IMR-90 (cell line): ENCODE results near the gene ZNF791. TPM values are rescaled to one million over a fixed set of nuclear protein-coding genes. Genes with fewer than 3 reads are reported as not detected.

Experiments
- ATAC-seq: fragments of 200-7000 bp; cut with Tn5 transposase; 2 replicates; pipeline ENCODE4 v1.9.1; 2020; ENCODE audit warnings: low read depth, mild to moderate bottlenecking, moderate library complexity
- BruUV-seq: library from RNA; stranded (reverse); fragments of 400-500 nt; replicated peaks from 2 replicates; lab custom pipeline; 2021; lab: Mats Ljungman, UMichigan
- CTCF ChIA-PET: fragments of 300-600 bp; formaldehyde crosslinking; extraction: SDS; loops from one replicate; lab custom pipeline; 2021; ENCODE audit warnings: antibody characterized with exemption; lab: Yijun Ruan, JAX
- POLR2A ChIA-PET: fragments of 300-600 bp; sonication (Branson Sonifier 250); formaldehyde crosslinking; loops from one replicate; lab custom pipeline; 2022; ENCODE audit warnings: antibody characterized with exemption; ENCODE audit not compliant: unreplicated experiment; lab: Charles Lee
- DNase-seq: peaks from one replicate; pipeline ENCODE4 v3.0.0; 2013
- H2AFZ ChIP-seq: replicated peaks from 2 replicates; pipeline ENCODE3; 2013; ENCODE audit warnings: low read length, mild to moderate bottlenecking; ENCODE audit not compliant: poor library complexity
- H2AK5ac ChIP-seq: 2 replicates; pipeline ENCODE4 v1.6.1; 2013; ENCODE audit warnings: low read depth, low read length, inconsistent platforms
- H2AK9ac ChIP-seq: replicated peaks from 2 replicates; pipeline ENCODE3; 2013; ENCODE audit warnings: mild to moderate bottlenecking, low read depth, low read length, moderate library complexity; ENCODE audit not compliant: poor library complexity
- H2BK120ac ChIP-seq: 2 replicates; pipeline ENCODE4 v1.6.1; 2013; ENCODE audit warnings: low read depth, low read length, inconsistent platforms
- H2BK15ac ChIP-seq: 3 replicates; pipeline ENCODE4 v1.6.1; 2013; ENCODE audit warnings: low read depth, low read length, inconsistent platforms
- H2BK20ac ChIP-seq: 2 replicates; pipeline ENCODE4 v1.6.1; 2013; ENCODE audit warnings: low read depth, mild to moderate bottlenecking, inconsistent platforms, low read length, moderate library complexity
- H2BK5ac ChIP-seq: 2 replicates; pipeline ENCODE4 v1.6.1; 2013; ENCODE audit warnings: mild to moderate bottlenecking, low read depth, low read length, inconsistent platforms; ENCODE audit not compliant: poor library complexity, severe bottlenecking
- H3K14ac ChIP-seq: replicated peaks from 2 replicates; pipeline ENCODE4 v1.6.1; 2013; ENCODE audit warnings: low read depth, low read length, inconsistent platforms
- H3K18ac ChIP-seq: 2 replicates; pipeline ENCODE4 v1.6.1; 2013; ENCODE audit warnings: low read depth, low read length, control low read depth
- H3K23ac ChIP-seq: 2 replicates; pipeline ENCODE4 v1.6.1; 2013; ENCODE audit warnings: low read depth, low read length, inconsistent platforms
- H3K27ac ChIP-seq: 2 replicates; pipeline ENCODE4 v1.5.1; 2013; ENCODE audit warnings: mild to moderate bottlenecking, control low read depth, low read length; ENCODE audit not compliant: insufficient read depth
- H3K27me3 ChIP-seq: 2 replicates; pipeline ENCODE4 v1.6.1; 2013; ENCODE audit warnings: low read length; ENCODE audit not compliant: control insufficient read depth, insufficient read depth
- H3K36me3 ChIP-seq: 2 replicates; pipeline ENCODE4 v1.6.1; 2013; ENCODE audit warnings: low read length, mixed read lengths; ENCODE audit not compliant: control insufficient read depth, insufficient read depth
- H3K4ac ChIP-seq: 2 replicates; pipeline ENCODE4 v1.6.1; 2013; ENCODE audit warnings: low read depth, low read length, inconsistent platforms
- H3K4me1 ChIP-seq: 2 replicates; pipeline ENCODE4 v1.6.1; 2013; ENCODE audit warnings: low read length, mixed read lengths; ENCODE audit not compliant: control insufficient read depth, insufficient read depth
- H3K4me2 ChIP-seq: 2 replicates; pipeline ENCODE4 v1.6.1; 2013; ENCODE audit warnings: low read depth, mild to moderate bottlenecking, control low read depth, low read length, moderate library complexity
- H3K4me3 ChIP-seq: 2 replicates; pipeline ENCODE4 v1.5.1; 2013; ENCODE audit warnings: low read depth, mild to moderate bottlenecking, control low read depth, low read length, moderate library complexity; ENCODE audit not compliant: insufficient read depth
- H3K56ac ChIP-seq: 2 replicates; pipeline ENCODE4 v1.6.1; 2013; ENCODE audit warnings: low read length, inconsistent platforms; ENCODE audit not compliant: insufficient read depth; ENCODE audit errors: extremely low read depth
- H3K79me1 ChIP-seq, 2 experiments: 2 replicates each; pipeline ENCODE4 v1.6.1; 2013; ENCODE audit warnings: low read length in 2 of 2, inconsistent platforms in 1 of 2, low read depth in 1 of 2
- H3K9ac ChIP-seq: 2 replicates; pipeline ENCODE4 v1.6.1; 2013; ENCODE audit warnings: low read depth, low read length, control low read depth
- H3K9me1 ChIP-seq: 2 replicates; pipeline ENCODE4 v1.6.1; 2013; ENCODE audit warnings: low read length, inconsistent platforms; ENCODE audit not compliant: insufficient read depth
- H3K9me3 ChIP-seq: 2 replicates; pipeline ENCODE4 v1.6.1; 2013; ENCODE audit warnings: low read length; ENCODE audit not compliant: control insufficient read depth, insufficient read depth
- H4K20me1 ChIP-seq: 2 replicates; pipeline ENCODE4 v1.6.1; 2013; ENCODE audit warnings: low read length, inconsistent platforms; ENCODE audit not compliant: insufficient read depth
- H4K5ac ChIP-seq: 2 replicates; pipeline ENCODE4 v1.6.1; 2013; ENCODE audit warnings: mild to moderate bottlenecking, low read depth, low read length, control low read depth
- H4K8ac ChIP-seq, 2 experiments: 2 replicates each; pipeline ENCODE4 v1.6.1; 2013; ENCODE audit warnings: low read depth in 2 of 2, low read length in 2 of 2, control low read depth in 1 of 2, inconsistent platforms in 1 of 2
- H4K91ac ChIP-seq: 2 replicates; pipeline ENCODE4 v1.6.1; 2013; ENCODE audit warnings: low read depth, low read length, inconsistent platforms; ENCODE audit not compliant: insufficient read depth
- CEBPB ChIP-seq: IDR thresholded peaks from 2 replicates; pipeline ENCODE4 v1.6.1; 2012; ENCODE audit warnings: low read depth, low read length, improper control_type of control experiment
- MAZ ChIP-seq: IDR thresholded peaks from 2 replicates; pipeline ENCODE4 v1.6.1; 2012; ENCODE audit warnings: low read depth, mild to moderate bottlenecking, low read length, improper control_type of control experiment, moderate library complexity, borderline replicate concordance
- MXI1 ChIP-seq: IDR thresholded peaks from 2 replicates; pipeline ENCODE4 v1.6.1; 2012; ENCODE audit warnings: low read depth, mild to moderate bottlenecking, low read length, moderate library complexity, borderline replicate concordance
- NFE2L2 ChIP-seq: fragments of 150-350 bp; IDR thresholded peaks from 2 replicates; pipeline ENCODE4 v1.6.1; 2016; ENCODE audit warnings: low read depth, mild to moderate bottlenecking, low read length
- RCOR1 ChIP-seq: IDR thresholded peaks from 2 replicates; pipeline ENCODE4 v1.6.1; 2012; ENCODE audit warnings: mild to moderate bottlenecking, low read length, improper control_type of control experiment; ENCODE audit not compliant: insufficient replicate concordance
- WGBS, 2 experiments: methylation state at CpG; one replicate each; pipeline versions ENCODE4 v1.1.5 to v1.1.7; 2013; ENCODE audit warnings: missing lambda C conversion rate in 2 of 2; ENCODE audit not compliant: insufficient read length in 1 of 2; ENCODE audit errors: extremely low coverage in 2 of 2; 5-methylcytosine and 5-hydroxymethylcytosine counted together
- dilution Hi-C: fragments of 300-500 bp; cut with HindIII; formaldehyde crosslinking; loops from one replicate; pipeline ENCODE4 v1.14.3; 2018; ENCODE audit warnings: low sequenced_read_pairs; ENCODE audit not compliant: unreplicated experiment
- in situ Hi-C: fragments of 300-500 bp; cut with MboI; formaldehyde crosslinking; loops from 3 replicates; pipeline ENCODE4 v1.14.3; 2019; ENCODE audit warnings: low sequenced_read_pairs, inconsistent platforms, mixed read lengths
- intact Hi-C: fragments of 100-400 bp; cut with micrococcal nuclease; formaldehyde crosslinking; loops from 2 replicates; pipeline ENCODE4 v1.10.0; 2022
- polyA plus RNA-seq, 3 experiments: library from polyadenylated mRNA; depleted of rRNA; stranded (reverse); fragments of >200 nt; gene quantifications; 2 replicates each; pipeline ENCODE4 v1.2.3, GENCODE V29; 2012; ENCODE audit warnings: low replicate concordance in 1 of 3
- total RNA-seq: library from RNA; depleted of rRNA; stranded (reverse); fragments of >200 nt; gene quantifications from 2 replicates; pipeline ENCODE4 v1.2.3, GENCODE V29; 2012
- TF ChIP-seq, protein P1 (sequence below): fragments of 150-350 bp; IDR thresholded peaks from 2 replicates; pipeline ENCODE4 v1.6.1; 2017; ENCODE audit warnings: mild to moderate bottlenecking, antibody characterized with exemption, low read length, low read depth
- TF ChIP-seq, protein P2 (sequence below): fragments of 150-350 bp; IDR thresholded peaks from 2 replicates; pipeline ENCODE4 v1.6.1; 2016; ENCODE audit warnings: low read depth, mild to moderate bottlenecking, low read length, moderate library complexity, borderline replicate concordance
- TF ChIP-seq, protein P3 (sequence below): conservative IDR thresholded peaks from 2 replicates; pipeline ENCODE4 v1.5.1; 2012; ENCODE audit warnings: mild to moderate bottlenecking, low read depth, low read length, improper control_type of control experiment

Gene ZNF791
- total and polyA plus RNA-seq, 2 of the 4 experiments (the other 2 are of a cell fraction), result 7.1 to 15.8 TPM

GRCh38 chr19:12607631-12608030, 3.1 kb upstream of the ZNF791 start:
- Histone ChIP-seq H3K79me1 (peaks cover 17 to 44% of the 10 kb centered on the region in 2 experiments), H4K20me1 (peaks cover 5% of the 10 kb centered on the region; the same call in 1 of the 2 replicates), H2AK9ac (no peak overlapping the region), H4K91ac (no peak overlapping the region), H3K4me3 (no peak overlapping the region), H3K14ac (no peak overlapping the region), H2AK5ac (no peak overlapping the region), H3K27me3 (no peaks in the 10 kb centered on the region), H2BK5ac (no peak overlapping the region), H3K9me3 (no peaks in the 10 kb centered on the region), H3K4me1 (no peaks in the 10 kb centered on the region), H4K8ac (no peak overlapping the region), H2BK20ac (no peak overlapping the region), H2BK120ac (no peak overlapping the region), H2AFZ (no peak overlapping the region), H3K9me1 (0 out of 2 replicates have a peak, but pooled peaks cover 5% of the 10 kb centered on the region), H2BK15ac (no peak overlapping the region), H3K23ac (no peak overlapping the region), H3K9ac (no peak overlapping the region), H3K27ac (no peak overlapping the region), H3K36me3 (peaks cover 24% of the 10 kb centered on the region), H3K56ac (no peak overlapping the region), H3K18ac (no peak overlapping the region), H3K4me2 (no peak overlapping the region), H3K4ac (no peak overlapping the region), H4K5ac (no peak overlapping the region)
- ChIA-PET POLR2A (no interaction called here), CTCF (no interaction called here)
- dilution Hi-C loops (no loop called here), in situ Hi-C loops (no loop called here), intact Hi-C loops (no loop called here)
- no TSS peak for BruUV-seq
- DNase-seq, result no peak
- WGBS, 2 experiments, result 100% methylated on average over 1 of the region's 3 CpGs; no CpG with 5 or more reads in 1 of the 2 experiments
- no peak for ATAC-seq
- no peak for TF ChIP-seq MXI1
- TF ChIP-seq NFE2L2, result no peak
- no peak for TF ChIP-seq RCOR1
- no peak for TF ChIP-seq MAZ
- TF ChIP-seq CEBPB, result no peak
- TF ChIP-seq, protein P1, sequence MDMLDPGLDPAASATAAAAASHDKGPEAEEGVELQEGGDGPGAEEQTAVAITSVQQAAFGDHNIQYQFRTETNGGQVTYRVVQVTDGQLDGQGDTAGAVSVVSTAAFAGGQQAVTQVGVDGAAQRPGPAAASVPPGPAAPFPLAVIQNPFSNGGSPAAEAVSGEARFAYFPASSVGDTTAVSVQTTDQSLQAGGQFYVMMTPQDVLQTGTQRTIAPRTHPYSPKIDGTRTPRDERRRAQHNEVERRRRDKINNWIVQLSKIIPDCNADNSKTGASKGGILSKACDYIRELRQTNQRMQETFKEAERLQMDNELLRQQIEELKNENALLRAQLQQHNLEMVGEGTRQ, result no peak
- TF ChIP-seq, protein P2, sequence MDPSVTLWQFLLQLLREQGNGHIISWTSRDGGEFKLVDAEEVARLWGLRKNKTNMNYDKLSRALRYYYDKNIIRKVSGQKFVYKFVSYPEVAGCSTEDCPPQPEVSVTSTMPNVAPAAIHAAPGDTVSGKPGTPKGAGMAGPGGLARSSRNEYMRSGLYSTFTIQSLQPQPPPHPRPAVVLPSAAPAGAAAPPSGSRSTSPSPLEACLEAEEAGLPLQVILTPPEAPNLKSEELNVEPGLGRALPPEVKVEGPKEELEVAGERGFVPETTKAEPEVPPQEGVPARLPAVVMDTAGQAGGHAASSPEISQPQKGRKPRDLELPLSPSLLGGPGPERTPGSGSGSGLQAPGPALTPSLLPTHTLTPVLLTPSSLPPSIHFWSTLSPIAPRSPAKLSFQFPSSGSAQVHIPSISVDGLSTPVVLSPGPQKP, result no peak
- TF ChIP-seq, protein P3, sequence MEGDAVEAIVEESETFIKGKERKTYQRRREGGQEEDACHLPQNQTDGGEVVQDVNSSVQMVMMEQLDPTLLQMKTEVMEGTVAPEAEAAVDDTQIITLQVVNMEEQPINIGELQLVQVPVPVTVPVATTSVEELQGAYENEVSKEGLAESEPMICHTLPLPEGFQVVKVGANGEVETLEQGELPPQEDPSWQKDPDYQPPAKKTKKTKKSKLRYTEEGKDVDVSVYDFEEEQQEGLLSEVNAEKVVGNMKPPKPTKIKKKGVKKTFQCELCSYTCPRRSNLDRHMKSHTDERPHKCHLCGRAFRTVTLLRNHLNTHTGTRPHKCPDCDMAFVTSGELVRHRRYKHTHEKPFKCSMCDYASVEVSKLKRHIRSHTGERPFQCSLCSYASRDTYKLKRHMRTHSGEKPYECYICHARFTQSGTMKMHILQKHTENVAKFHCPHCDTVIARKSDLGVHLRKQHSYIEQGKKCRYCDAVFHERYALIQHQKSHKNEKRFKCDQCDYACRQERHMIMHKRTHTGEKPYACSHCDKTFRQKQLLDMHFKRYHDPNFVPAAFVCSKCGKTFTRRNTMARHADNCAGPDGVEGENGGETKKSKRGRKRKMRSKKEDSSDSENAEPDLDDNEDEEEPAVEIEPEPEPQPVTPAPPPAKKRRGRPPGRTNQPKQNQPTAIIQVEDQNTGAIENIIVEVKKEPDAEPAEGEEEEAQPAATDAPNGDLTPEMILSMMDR, result no peak
